SK-N-SH (cell line): ENCODE data around the gene DCDC2B. TPM values are rescaled to one million over a fixed set of nuclear protein-coding genes. Genes with fewer than 3 reads are reported as not detected.

Source experiments
- CTCF ChIA-PET: fragments of 300-600, 350-600 bp; formaldehyde crosslinking; extraction: SDS; loops from one replicate; lab custom pipeline; 2021; lab: Yijun Ruan, JAX
- POLR2A ChIA-PET: fragments of 350-600 bp; sonication (Branson Sonifier 250); formaldehyde crosslinking; extraction: SDS; loops from one replicate; lab custom pipeline; 2020; ENCODE audit warnings: antibody characterized with exemption, inconsistent platforms; lab: Yijun Ruan, JAX
- DNase-seq: peaks from one replicate; pipeline ENCODE4 v3.0.0; 2012
- H2AFZ ChIP-seq: fragments of 200-600 bp; sonication (generic); 2 replicates; pipeline ENCODE4 v1.8.1; 2016; ENCODE audit warnings: antibody characterized with exemption, mild to moderate bottlenecking, low read depth
- H3F3A ChIP-seq: fragments of 200-600 bp; sonication (generic); replicated peaks from 2 replicates; pipeline ENCODE3; 2016; ENCODE audit warnings: antibody characterized with exemption, mild to moderate bottlenecking; ENCODE audit not compliant: insufficient read depth
- H3K27ac ChIP-seq, 2 experiments: fragments of 200-500 bp in 1 of 2; fragments of 200-600 bp in 1 of 2; sonication (Bioruptor generic) in 1 of 2; sonication (generic), shearing (Covaris generic) in 1 of 2; 2 replicates each; pipeline versions ENCODE4 v1.5.1 to v1.6.1; 2014 to 2016; ENCODE audit warnings: low read depth in 2 of 2, inconsistent platforms in 1 of 2, low read length in 1 of 2, mild to moderate bottlenecking in 1 of 2, mixed read lengths in 1 of 2
- H3K27me3 ChIP-seq: fragments of 200-600 bp; sonication (generic), shearing (Covaris generic); 2 replicates; pipeline ENCODE4 v1.6.1; 2016; ENCODE audit warnings: mixed run types; ENCODE audit not compliant: insufficient read depth
- H3K36me3 ChIP-seq, 2 experiments: fragments of 200-500 bp in 1 of 2; fragments of 200-600 bp in 1 of 2; sonication (Bioruptor generic) in 1 of 2; sonication (generic) in 1 of 2; replicated peaks in 1 of 2; 2 replicates each; pipeline versions ENCODE3 to v1.5.1; 2014 to 2016; ENCODE audit warnings: low read length in 1 of 2, mild to moderate bottlenecking in 1 of 2; ENCODE audit not compliant: insufficient read depth in 2 of 2, control insufficient read depth in 1 of 2
- H3K4me1 ChIP-seq, 2 experiments: fragments of 200-500 bp in 1 of 2; fragments of 200-600 bp in 1 of 2; sonication (Bioruptor generic) in 1 of 2; sonication (generic), shearing (Covaris generic) in 1 of 2; 2 replicates each; pipeline versions ENCODE4 v1.5.1 to v1.6.1; 2014 to 2016; ENCODE audit warnings: low read depth in 1 of 2, low read length in 1 of 2, mixed run types in 1 of 2; ENCODE audit not compliant: insufficient read depth in 2 of 2, control insufficient read depth in 1 of 2
- H3K4me2 ChIP-seq: fragments of 200-600 bp; sonication (generic), shearing (Covaris generic); 2 replicates; pipeline ENCODE4 v1.6.1; 2017; ENCODE audit warnings: mixed run types
- H3K4me3 ChIP-seq, 2 experiments: fragments of 200-500 bp in 1 of 2; fragments of 200-600 bp in 1 of 2; sonication (Bioruptor generic) in 1 of 2; sonication (generic), shearing (Covaris generic) in 1 of 2; 2 replicates each; pipeline versions ENCODE4 v1.5.1 to v1.8.1; 2014 to 2016; ENCODE audit warnings: low read depth in 2 of 2, inconsistent platforms in 1 of 2, low read length in 1 of 2, mild to moderate bottlenecking in 1 of 2, mixed read lengths in 1 of 2, moderate library complexity in 1 of 2
- H3K79me2 ChIP-seq: fragments of 200-600 bp; sonication (generic); 2 replicates; pipeline ENCODE4 v1.8.1; 2017; ENCODE audit warnings: mild to moderate bottlenecking; ENCODE audit not compliant: insufficient read depth
- H3K9ac ChIP-seq: fragments of 200-600 bp; sonication (generic); 2 replicates; pipeline ENCODE4 v1.6.1; 2017; ENCODE audit warnings: mixed run types
- H3K9me2 ChIP-seq: fragments of 200-600 bp; sonication (generic); 2 replicates; pipeline ENCODE4 v1.6.1; 2017; ENCODE audit warnings: mixed run types
- H3K9me3 ChIP-seq: fragments of 200-600 bp; sonication (generic); 2 replicates; pipeline ENCODE4 v1.6.1; 2017; ENCODE audit warnings: mixed run types, mild to moderate bottlenecking, moderate library complexity
- H4K20me1 ChIP-seq: fragments of 200-600 bp; sonication (generic); 2 replicates; pipeline ENCODE4 v1.6.1; 2017; ENCODE audit warnings: mild to moderate bottlenecking, mixed run types; ENCODE audit not compliant: insufficient read depth
- CHD2 ChIP-seq: fragments of 150-350 bp; IDR thresholded peaks from 2 replicates; pipeline ENCODE4 v1.6.1; 2018; ENCODE audit warnings: low read length; ENCODE audit not compliant: partially characterized antibody
- EP300 ChIP-seq, 2 experiments: IDR thresholded peaks; 2 replicates each; pipeline versions ENCODE4 v1.4.0 to v1.6.1; 2012; ENCODE audit warnings: borderline replicate concordance in 1 of 2, low read depth in 1 of 2, low read length in 1 of 2
- EZH2phosphoT487 ChIP-seq: fragments of 200-600 bp; sonication (generic); IDR thresholded peaks from 2 replicates; pipeline ENCODE4 v1.6.1; 2017; ENCODE audit warnings: low read depth, mixed run types, mild to moderate bottlenecking, antibody characterized with exemption, moderate library complexity, borderline replicate concordance
- FOSL2 ChIP-seq: IDR thresholded peaks from 2 replicates; pipeline ENCODE4 v1.4.0; 2012; ENCODE audit warnings: low read depth, mild to moderate bottlenecking, moderate library complexity, borderline replicate concordance
- FOXJ3 ChIP-seq: sonication (generic); formaldehyde crosslinking; IDR thresholded peaks from 2 replicates; pipeline ENCODE4 v1.5.1; 2020; ENCODE audit warnings: mild to moderate bottlenecking, missing genetic modification reagents
- GABPA ChIP-seq: IDR thresholded peaks from 2 replicates; pipeline ENCODE4 v1.4.0; 2012; ENCODE audit warnings: low read depth, mild to moderate bottlenecking
- GATA2 ChIP-seq: sonication (generic); formaldehyde crosslinking; IDR thresholded peaks from 2 replicates; pipeline ENCODE4 v1.5.0; 2020; ENCODE audit warnings: mild to moderate bottlenecking, missing genetic modification reagents
- IRF3 ChIP-seq: fragments of 150-350 bp; IDR thresholded peaks from 2 replicates; pipeline ENCODE4 v1.6.1; 2016; ENCODE audit warnings: mild to moderate bottlenecking, low read depth, low read length
- NFIC ChIP-seq: IDR thresholded peaks from 2 replicates; pipeline ENCODE4 v1.4.0; 2012; ENCODE audit warnings: borderline replicate concordance
- RAD21 ChIP-seq: IDR thresholded peaks from 2 replicates; pipeline ENCODE4 v1.6.1; 2012; ENCODE audit warnings: mild to moderate bottlenecking, low read length
- REST ChIP-seq: IDR thresholded peaks from 2 replicates; pipeline ENCODE4 v1.6.1; 2012; ENCODE audit warnings: mild to moderate bottlenecking, low read depth, low read length, moderate library complexity
- RXRA ChIP-seq: IDR thresholded peaks from 2 replicates; pipeline ENCODE4 v1.4.0; 2012; ENCODE audit warnings: low read depth, mild to moderate bottlenecking, borderline replicate concordance
- SIN3A ChIP-seq: IDR thresholded peaks from 2 replicates; pipeline ENCODE4 v1.6.1; 2012; ENCODE audit warnings: low read depth, mild to moderate bottlenecking, low read length, moderate library complexity, borderline replicate concordance
- SMC3 ChIP-seq: IDR thresholded peaks from 2 replicates; pipeline ENCODE4 v1.6.1; 2012; ENCODE audit warnings: low read depth, low read length, improper control_type of control experiment
- TAF1 ChIP-seq: IDR thresholded peaks from 2 replicates; pipeline ENCODE4 v1.6.1; 2012; ENCODE audit warnings: low read depth, mild to moderate bottlenecking, low read length, moderate library complexity, borderline replicate concordance
- TEAD4 ChIP-seq: IDR thresholded peaks from 2 replicates; pipeline ENCODE4 v1.4.0; 2012; ENCODE audit warnings: mild to moderate bottlenecking, borderline replicate concordance; ENCODE audit not compliant: insufficient read depth
- USF2 ChIP-seq: fragments of 150-350 bp; IDR thresholded peaks from 2 replicates; pipeline ENCODE4 v1.6.1; 2017; ENCODE audit warnings: antibody characterized with exemption, low read length, low read depth, borderline replicate concordance
- YY1 ChIP-seq: IDR thresholded peaks from 2 replicates; pipeline ENCODE4 v1.4.0; 2012; ENCODE audit warnings: low read depth, mild to moderate bottlenecking
- WGBS: methylation state at CpG from one replicate; pipeline ENCODE4 v1.1.6; 2017; ENCODE audit warnings: low lambda C conversion rate; 5-methylcytosine and 5-hydroxymethylcytosine counted together
- polyA plus RNA-seq, 3 experiments: library from polyadenylated mRNA; depleted of rRNA; stranded (reverse); fragments of >200 nt; gene quantifications; 2 replicates each; pipeline ENCODE4 v1.2.3, GENCODE V29; 2012
- TF ChIP-seq, protein P1 (sequence below): IDR thresholded peaks from 2 replicates; pipeline ENCODE4; 2012

Gene DCDC2B
- polyA plus RNA-seq, 1 of the 3 experiments (the other 2 are of a cell fraction) = not detected

- 87% methylated on average over 4 of the region's 5 CpGs for WGBS
- no peaks in the 10 kb centered on the region for H3K27me3 ChIP-seq
- H3K79me2 ChIP-seq = peaks cover 64% of the 10 kb centered on the region
- CTCF ChIA-PET = interaction anchor here (1.5 to 2.3 kb wide), 2 partner anchors 67 to 232 kb away, joined by 3 to 6 read pairs; no protein-coding TSS in a partner anchor
- no peaks in the 10 kb centered on the region for H3K9me3 ChIP-seq
- peak overlapping the region in 1 of 2 experiments; percentile 90; a peak in 1 of 4 replicates for H3K27ac ChIP-seq
- H3K36me3 ChIP-seq = peaks cover 26 to 41% of the 10 kb centered on the region in 2 experiments
- H3K9ac ChIP-seq = peak overlapping the region; percentile 98; the same call in 1 of the 2 replicates
- H3F3A ChIP-seq = peaks cover 29% of the 10 kb centered on the region
- peaks cover 22% of the 10 kb centered on the region for H4K20me1 ChIP-seq
- POLR2A ChIA-PET = interaction anchor here (3.4 kb wide), 1 partner anchor 15 kb away, joined by 19 read pairs; no protein-coding TSS in a partner anchor
- peak overlapping the region; percentile 65 to 82; a peak in 2 of 4 replicates for H3K4me3 ChIP-seq
- no peak overlapping the region for H2AFZ ChIP-seq
- H3K4me1 ChIP-seq = peaks cover 18 to 25% of the 10 kb centered on the region in 2 experiments; a peak in 3 of 4 replicates
- H3K4me2 ChIP-seq = peak overlapping the region; percentile 97
- TF ChIP-seq IRF3 = no peak
- TF ChIP-seq EZH2phosphoT487 = no peak
- TF ChIP-seq RAD21 = no peak
- no peak for TF ChIP-seq TAF1
- TF ChIP-seq FOSL2 = no peak
- TF ChIP-seq USF2 = no peak
- no peak for DNase-seq
- no peaks in the 10 kb centered on the region for H3K9me2 ChIP-seq
Observed at GRCh38 chr1:32181563-32181962, 27.3 kb upstream of the DCDC2B start.

DNA sequence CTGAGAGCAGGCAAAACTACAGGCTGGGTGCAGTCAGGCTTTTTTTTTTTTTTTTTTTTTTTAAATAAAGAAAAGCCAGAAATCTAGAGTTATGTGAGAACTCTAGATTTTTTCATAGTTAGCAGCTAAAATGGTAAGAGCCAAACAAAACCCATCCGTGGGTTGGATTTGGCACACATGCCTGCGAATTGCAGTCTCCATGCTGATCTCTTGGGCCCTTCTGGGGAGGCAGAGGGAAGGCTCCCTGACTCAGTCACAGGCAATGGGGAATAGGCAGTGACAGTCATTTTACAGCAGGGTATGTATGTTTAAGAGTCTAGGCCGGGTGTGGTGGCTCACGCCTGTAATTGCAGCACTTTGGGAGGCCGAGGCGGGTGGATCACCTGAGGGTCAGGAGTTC lies 26.8 kb upstream of the DCDC2B start:
- WGBS = 96% methylated on average over 6 of the region's 6 CpGs
- Histone ChIP-seq H3K4me3 (no peak overlapping the region), H3K4me2 (peak overlapping the region; percentile 97), H3K4me1 (peaks cover 18 to 25% of the 10 kb centered on the region in 2 experiments; a peak in 3 of 4 replicates), H3F3A (peaks cover 24% of the 10 kb centered on the region), H3K9ac (no peak overlapping the region), H3K36me3 (peaks cover 26 to 42% of the 10 kb centered on the region in 2 experiments), H3K27me3 (no peaks in the 10 kb centered on the region), H4K20me1 (peaks cover 27% of the 10 kb centered on the region), H3K27ac (no peak overlapping the region), H2AFZ (no peak overlapping the region), H3K9me2 (no peaks in the 10 kb centered on the region), H3K79me2 (peaks cover 69% of the 10 kb centered on the region), H3K9me3 (no peaks in the 10 kb centered on the region)
- no peak for DNase-seq
- POLR2A ChIA-PET = interaction anchor here (3.4 kb wide), 1 partner anchor 14 kb away, joined by 19 read pairs; no protein-coding TSS in a partner anchor
- CTCF ChIA-PET = interaction anchor here (2.3 kb wide), 1 partner anchor 66 kb away, joined by 6 read pairs; no protein-coding TSS in a partner anchor
- no peak for TF ChIP-seq YY1
- TF ChIP-seq GABPA = no peak
- TF ChIP-seq SIN3A = no peak
- TF ChIP-seq EP300 (IDR thresholded peaks at IDR 0.05; ENCODE audit: borderline replicate concordance in 1 of 2, low read depth in 1 of 2, low read length in 1 of 2) = no peak
- TF ChIP-seq GATA2 = no peak
- TF ChIP-seq TEAD4 = no peak
- TF ChIP-seq RXRA = no peak
- TF ChIP-seq CHD2 = no peak
- TF ChIP-seq USF2 = no peak
- TF ChIP-seq, protein P1, sequence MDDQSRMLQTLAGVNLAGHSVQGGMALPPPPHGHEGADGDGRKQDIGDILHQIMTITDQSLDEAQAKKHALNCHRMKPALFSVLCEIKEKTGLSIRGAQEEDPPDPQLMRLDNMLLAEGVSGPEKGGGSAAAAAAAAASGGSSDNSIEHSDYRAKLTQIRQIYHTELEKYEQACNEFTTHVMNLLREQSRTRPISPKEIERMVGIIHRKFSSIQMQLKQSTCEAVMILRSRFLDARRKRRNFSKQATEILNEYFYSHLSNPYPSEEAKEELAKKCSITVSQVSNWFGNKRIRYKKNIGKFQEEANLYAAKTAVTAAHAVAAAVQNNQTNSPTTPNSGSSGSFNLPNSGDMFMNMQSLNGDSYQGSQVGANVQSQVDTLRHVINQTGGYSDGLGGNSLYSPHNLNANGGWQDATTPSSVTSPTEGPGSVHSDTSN = no peak
- no peak for TF ChIP-seq FOSL2
- TF ChIP-seq SMC3 = no peak
- no peak for TF ChIP-seq NFIC
- no peak for TF ChIP-seq REST
- no peak for TF ChIP-seq FOXJ3 (CRISPR knock-in tag)
